HUES48 (cell line): ENCODE results near the gene LFNG.
"Not testable (repeated sequence)": the region's sequence is repeated elsewhere in the genome, so short reads cannot be mapped to it uniquely, and the experiment has no call there.

Experiments
- H3K27ac ChIP-seq: one replicate; pipeline ENCODE4 v1.7.0; 2013; ENCODE audit warnings: low read depth, low read length, inconsistent platforms
- H3K27me3 ChIP-seq: 2 replicates; pipeline ENCODE4 v1.6.1; 2013; ENCODE audit warnings: mild to moderate bottlenecking, low read length; ENCODE audit not compliant: control insufficient read depth, insufficient read depth
- H3K36me3 ChIP-seq: 2 replicates; pipeline ENCODE4 v1.6.1; 2013; ENCODE audit warnings: low read length; ENCODE audit not compliant: control insufficient read depth, insufficient read depth
- H3K4me1 ChIP-seq: 2 replicates; pipeline ENCODE4 v1.6.1; 2013; ENCODE audit warnings: mild to moderate bottlenecking, low read length; ENCODE audit not compliant: control insufficient read depth, insufficient read depth
- H3K4me3 ChIP-seq: 2 replicates; pipeline ENCODE4 v1.5.1; 2013; ENCODE audit warnings: mild to moderate bottlenecking, low read depth, low read length
- H3K9ac ChIP-seq: 2 replicates; pipeline ENCODE4 v1.6.1; 2013; ENCODE audit warnings: mild to moderate bottlenecking, low read depth, low read length, moderate library complexity
- H3K9me3 ChIP-seq: 2 replicates; pipeline ENCODE4 v1.6.1; 2013; ENCODE audit warnings: low read length; ENCODE audit not compliant: control insufficient read depth, insufficient read depth

Gene LFNG

DNA sequence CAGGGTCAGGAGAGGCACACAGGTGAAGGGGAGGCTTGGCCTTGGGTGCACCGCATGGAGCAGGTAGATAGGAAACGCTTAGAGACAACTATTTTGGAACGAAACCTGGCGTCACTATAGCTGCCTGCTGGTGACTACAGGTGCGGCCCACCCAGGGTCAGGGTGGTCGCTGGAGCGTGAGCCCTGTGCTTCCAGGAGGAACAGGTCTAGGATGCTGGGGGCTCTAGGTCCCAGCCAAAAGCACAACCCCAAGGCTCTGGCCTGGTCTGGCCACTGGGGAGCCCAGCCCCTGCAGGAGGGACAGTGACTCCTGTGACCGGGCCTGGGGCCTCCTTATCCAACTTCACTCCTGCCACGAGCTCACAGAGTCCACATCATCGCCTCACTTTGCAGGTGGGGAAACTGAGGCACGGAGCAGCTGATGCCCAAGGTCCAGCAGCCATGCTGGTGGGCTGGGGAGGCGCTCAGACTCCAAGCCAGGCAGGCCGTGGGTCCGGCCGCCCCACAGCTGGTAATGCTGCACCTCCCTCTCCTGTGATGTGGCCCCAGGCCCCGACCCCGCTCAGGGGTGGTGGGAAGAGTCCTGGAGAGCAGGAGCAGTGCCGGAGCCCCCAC, 9.0 kb downstream of the LFNG start:
- Histone ChIP-seq H3K36me3 (peaks cover 33% of the 10 kb centered on the region), H3K4me1 (peaks cover 48% of the 10 kb centered on the region), H3K9me3 (no peaks in the 10 kb centered on the region), H3K4me3 (no peak overlapping the region), H3K27me3 (no peaks in the 10 kb centered on the region), H3K9ac (no peak overlapping the region), H3K27ac (peak overlapping the region; percentile 78)

GRCh38 chr7:2529161-2530070, 9.8 kb downstream of the LFNG start:
- Histone ChIP-seq H3K4me1 (peaks cover 40% of the 10 kb centered on the region), H3K9ac (no peak overlapping the region), H3K4me3 (no peak overlapping the region), H3K36me3 (peaks cover 33% of the 10 kb centered on the region), H3K27me3 (no peaks in the 10 kb centered on the region), H3K27ac (no peak overlapping the region), H3K9me3 (no peaks in the 10 kb centered on the region)

- H3K4me1 ChIP-seq = peaks cover 33% of the 10 kb centered on the region
- H3K9me3 ChIP-seq = no peaks in the 10 kb centered on the region
- H3K27me3 ChIP-seq = no peaks in the 10 kb centered on the region
- H3K9ac ChIP-seq = no peak overlapping the region
- H3K36me3 ChIP-seq = peaks cover 32% of the 10 kb centered on the region
- H3K27ac ChIP-seq = peak overlapping the region; percentile 47
- H3K4me3 ChIP-seq = no peak overlapping the region
These were observed 10.8 kb downstream of the LFNG start for GRCh38 chr7:2530071-2530987.

- H3K9me3 ChIP-seq, H3K4me3 ChIP-seq, H3K9ac ChIP-seq, H3K27me3 ChIP-seq: not testable (repeated sequence)
- H3K27ac ChIP-seq = peak overlapping the region; percentile 47
- peaks cover 25% of the 10 kb centered on the region for H3K4me1 ChIP-seq
- H3K36me3 ChIP-seq = peaks cover 23% of the 10 kb centered on the region
These were observed 11.6 kb downstream of the LFNG start for GRCh38 chr7:2530994-2531795.

DNA sequence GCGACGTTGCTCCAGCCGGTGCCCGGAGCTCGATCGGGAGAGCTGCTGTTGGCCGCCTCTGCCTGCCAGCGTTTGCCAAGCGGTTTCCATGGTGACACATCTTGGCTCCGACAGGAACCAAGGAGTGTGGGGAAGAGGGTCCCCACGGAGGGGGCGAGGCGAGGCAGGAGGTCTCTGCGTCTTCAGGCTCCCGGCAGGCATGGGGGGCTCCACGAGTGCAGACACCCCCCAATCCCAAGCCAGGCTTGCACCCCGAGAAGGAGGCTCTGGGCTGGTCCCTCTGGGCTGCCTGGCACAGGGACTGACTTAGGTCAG, 12.2 kb downstream of the LFNG start:
- H3K4me3 ChIP-seq, H3K27ac ChIP-seq: not testable (repeated sequence)

GRCh38 chr7:2532199-2532772, 12.7 kb downstream of the LFNG start:
- Histone ChIP-seq H3K36me3 (peaks cover 13% of the 10 kb centered on the region), H3K4me1 (peaks cover 24% of the 10 kb centered on the region)
- H3K27ac ChIP-seq, H3K9me3 ChIP-seq, H3K4me3 ChIP-seq, H3K27me3 ChIP-seq, H3K9ac ChIP-seq: not testable (repeated sequence)

More for the DNA sequence above, 12.2 kb downstream of the LFNG start:
- Histone ChIP-seq H3K4me1 (peaks cover 24% of the 10 kb centered on the region), H3K36me3 (peaks cover 18% of the 10 kb centered on the region)
- not testable (repeated sequence) for H3K9me3 ChIP-seq, H3K27me3 ChIP-seq, H3K9ac ChIP-seq

DNA sequence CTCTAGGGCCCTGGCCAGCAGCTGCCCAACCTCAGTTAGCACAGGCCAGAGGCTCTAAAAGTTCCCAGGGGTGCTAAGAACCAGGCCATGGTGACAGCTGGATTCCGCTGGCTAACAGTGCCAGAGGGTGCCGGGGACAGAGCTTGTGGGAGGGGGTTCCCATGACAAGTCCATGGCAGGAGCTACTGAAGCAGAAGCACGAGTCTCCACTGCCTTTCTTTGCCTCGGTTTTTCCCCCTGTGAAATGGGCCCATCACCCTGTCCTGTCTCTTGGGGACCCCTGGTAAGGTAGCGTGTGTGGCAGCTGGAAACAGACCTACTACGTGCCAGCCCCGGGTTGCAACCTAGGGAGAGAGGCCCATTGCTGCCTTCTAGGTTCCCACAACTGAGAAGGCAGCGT, 13.2 kb downstream of the LFNG start:
- Histone ChIP-seq H3K4me1 (peaks cover 20% of the 10 kb centered on the region), H3K36me3 (peaks cover 12% of the 10 kb centered on the region)
- H3K9ac ChIP-seq = not testable (repeated sequence)

DNA sequence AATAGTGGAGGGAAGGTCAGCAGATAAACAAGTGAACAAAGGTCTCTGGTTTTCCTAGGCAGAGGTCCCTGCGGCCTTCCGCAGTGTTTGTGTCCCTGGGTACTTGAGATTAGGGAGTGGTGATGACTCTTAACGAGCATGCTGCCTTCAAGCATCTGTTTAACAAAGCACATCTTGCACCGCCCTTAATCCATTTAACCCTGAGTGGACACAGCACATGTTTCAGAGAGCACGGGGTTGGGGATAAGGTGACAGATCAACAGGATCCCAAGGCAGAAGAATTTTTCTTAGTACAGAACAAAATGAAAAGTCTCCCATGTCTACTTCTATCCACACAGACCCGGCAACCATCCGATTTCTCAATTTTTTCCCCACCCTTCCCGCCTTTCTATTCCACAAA, 14.0 kb downstream of the LFNG start:
- H3K9ac ChIP-seq, H3K9me3 ChIP-seq, H3K27ac ChIP-seq, H3K4me3 ChIP-seq, H3K27me3 ChIP-seq: not testable (repeated sequence)
- H3K4me1 ChIP-seq = peaks cover 12% of the 10 kb centered on the region; the same call in 1 of the 2 replicates
- H3K36me3 ChIP-seq = peaks cover 13% of the 10 kb centered on the region

More for the DNA sequence above, 13.2 kb downstream of the LFNG start:
- H3K4me3 ChIP-seq, H3K9me3 ChIP-seq, H3K27me3 ChIP-seq, H3K27ac ChIP-seq: not testable (repeated sequence)

- H3K9ac ChIP-seq, H3K9me3 ChIP-seq, H3K27ac ChIP-seq, H3K4me3 ChIP-seq, H3K4me1 ChIP-seq, H3K27me3 ChIP-seq: not testable (repeated sequence)
- peaks cover 16% of the 10 kb centered on the region for H3K36me3 ChIP-seq
These were observed 14.6 kb downstream of the LFNG start for GRCh38 chr7:2534214-2534613.
